Ovary (tissue), 9 donors: ENCODE data around the gene ZBTB48. TPM values are rescaled to one million over a fixed set of nuclear protein-coding genes. Genes with fewer than 3 reads are reported as not detected.

Source experiments
- DNase-seq, 5 donors: peaks; one replicate each; pipeline ENCODE4 v3.0.0-alpha.2; 2019 to 2020
- H3K27ac ChIP-seq, 2 donors: fragments of 200-600 bp; one replicate each; pipeline versions ENCODE4 v1.5.1 to v1.8.0; 2019 to 2022
- H3K27me3 ChIP-seq: fragments of 200-600 bp; one replicate; pipeline ENCODE4 v1.8.0; 2022
- H3K36me3 ChIP-seq: fragments of 200-600 bp; sonication (generic); one replicate; pipeline ENCODE4 v1.5.1; 2019
- H3K4me1 ChIP-seq: one replicate; pipeline ENCODE4 v1.8.1; 2013; ENCODE audit warnings: mild to moderate bottlenecking, moderate library complexity; ENCODE audit not compliant: insufficient read depth
- H3K4me3 ChIP-seq: fragments of 200-600 bp; sonication (generic); one replicate; pipeline ENCODE4 v1.5.1; 2017
- H3K9me3 ChIP-seq, 2 donors: fragments of 200-600 bp in 1 of 2; sonication (generic) in 1 of 2; one replicate each; pipeline versions ENCODE4 v1.5.1 to v1.8.1; 2013 to 2019; ENCODE audit warnings: mild to moderate bottlenecking in 1 of 2, moderate library complexity in 1 of 2
- EP300 ChIP-seq: sonication (generic); formaldehyde crosslinking; IDR thresholded peaks from one replicate; pipeline ENCODE4 v1.6.1; 2017; ENCODE audit warnings: antibody characterized with exemption
- POLR2A ChIP-seq: fragments of 450-650 bp; IDR thresholded peaks from one replicate; pipeline ENCODE4 v1.6.1; 2017; ENCODE audit warnings: antibody characterized with exemption, mild to moderate bottlenecking, moderate library complexity
- WGBS, 3 donors: extraction: QIAGEN DNeasy Blood & Tissue Kit in 1 of 3; methylation state at CpG; one replicate each; pipeline versions ENCODE4 v1.1.5 to v1.1.7; 2013 to 2017; 5-methylcytosine and 5-hydroxymethylcytosine counted together
- intact Hi-C, 4 donors: fragments of 100-400 bp; cut with DNase I; formaldehyde crosslinking; loops; one replicate each; pipeline versions ENCODE4 v1.11.0 to v1.15.1; 2022 to 2023
- polyA plus RNA-seq, 2 donors: library from polyadenylated mRNA; stranded (reverse); fragments of 200-250 nt in 1 of 2; fragments of 350-450 nt in 1 of 2; fragmentation: Illumina TruSeq in 1 of 2; extraction: RNeasy Lipid Tissue Mini Kit (QIAGEN cat#74804) in 1 of 2; gene quantifications; one replicate each; pipeline ENCODE4 v1.2.3, GENCODE V29; 2013 to 2014
- total RNA-seq, 7 donors: library from RNA; depleted of rRNA in 2 of 7; stranded (reverse); fragments of >200 nt in 2 of 7; fragmentation: NEBNext Ultra II Directional in 3 of 7; extraction: Animal tissue kit (Norgen Biotek cat#: 25700) in 3 of 7; gene quantifications; one replicate each; pipeline versions ENCODE4 v1.1.0 to v1.2.4, GENCODE V29; 2016 to 2023
- TF ChIP-seq, protein P1 (sequence below), 3 donors: fragments of 450-650 bp in 2 of 3; fragments of 200-600 bp in 1 of 3; IDR thresholded peaks; one replicate each; pipeline versions ENCODE4 v1.5.1 to v1.8.0; 2016 to 2022; ENCODE audit warnings: antibody characterized with exemption in 3 of 3, mild to moderate bottlenecking in 1 of 3
- donor health status: DM: no; HTN: no; CAD: no; lungs with moderate emphysema.
- donor health status: DM: no; HTN: no; CAD: no.
- donor health status: Bipolar disorder and iron deficiency.
- donor health status: DM: yes; HTN: yes; CAD: no.
- donor health status: DM: no; HTN: no; CAD: no.
- donor health status: DM: yes; HTN: yes; CAD: no.

The ZBTB48 gene
- total and polyA plus RNA-seq, 9 donors: 8.0 to 42.5 (median 33.7) TPM

DNA sequence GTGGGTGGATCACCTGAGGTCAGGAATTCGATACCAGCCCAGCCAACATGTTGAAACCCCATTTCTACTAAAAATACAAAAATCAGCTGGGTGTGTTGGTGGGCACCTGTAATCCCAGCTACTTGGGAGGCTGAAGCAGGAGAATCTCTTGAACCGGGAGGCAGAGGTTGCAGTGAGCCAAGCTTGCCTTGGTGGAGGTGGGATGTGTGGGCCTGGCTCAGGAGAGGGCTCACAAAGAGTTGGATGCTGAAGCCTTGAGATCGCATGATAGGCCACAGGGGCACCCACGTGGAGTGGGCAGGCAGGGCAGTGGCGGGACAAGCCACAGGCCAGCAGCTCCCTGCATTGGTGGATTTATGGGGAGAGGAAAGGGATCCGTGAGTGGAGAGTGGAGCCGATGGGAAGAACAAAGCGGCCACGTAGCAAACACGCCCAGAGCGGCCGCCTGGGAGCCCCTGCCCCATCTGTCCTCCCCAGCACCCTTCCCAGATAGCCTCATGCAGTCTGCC lies 49.2 kb downstream of the ZBTB48 start:
- Histone ChIP-seq H3K36me3 (no peaks in the 10 kb centered on the region), H3K4me3 (no peak overlapping the region), H3K4me1 (peaks cover 8% of the 10 kb centered on the region), H3K9me3 (no peaks in the 10 kb centered on the region), H3K27ac (no peak overlapping the region), H3K27me3 (no peaks in the 10 kb centered on the region)
- DNase-seq: no peak
- WGBS, 3 donors: 87 to 90% (median 87%) methylated on average over 12 of the region's 12 CpGs
- intact Hi-C loops: no loop called here
- TF ChIP-seq, protein P1, sequence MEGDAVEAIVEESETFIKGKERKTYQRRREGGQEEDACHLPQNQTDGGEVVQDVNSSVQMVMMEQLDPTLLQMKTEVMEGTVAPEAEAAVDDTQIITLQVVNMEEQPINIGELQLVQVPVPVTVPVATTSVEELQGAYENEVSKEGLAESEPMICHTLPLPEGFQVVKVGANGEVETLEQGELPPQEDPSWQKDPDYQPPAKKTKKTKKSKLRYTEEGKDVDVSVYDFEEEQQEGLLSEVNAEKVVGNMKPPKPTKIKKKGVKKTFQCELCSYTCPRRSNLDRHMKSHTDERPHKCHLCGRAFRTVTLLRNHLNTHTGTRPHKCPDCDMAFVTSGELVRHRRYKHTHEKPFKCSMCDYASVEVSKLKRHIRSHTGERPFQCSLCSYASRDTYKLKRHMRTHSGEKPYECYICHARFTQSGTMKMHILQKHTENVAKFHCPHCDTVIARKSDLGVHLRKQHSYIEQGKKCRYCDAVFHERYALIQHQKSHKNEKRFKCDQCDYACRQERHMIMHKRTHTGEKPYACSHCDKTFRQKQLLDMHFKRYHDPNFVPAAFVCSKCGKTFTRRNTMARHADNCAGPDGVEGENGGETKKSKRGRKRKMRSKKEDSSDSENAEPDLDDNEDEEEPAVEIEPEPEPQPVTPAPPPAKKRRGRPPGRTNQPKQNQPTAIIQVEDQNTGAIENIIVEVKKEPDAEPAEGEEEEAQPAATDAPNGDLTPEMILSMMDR (IDR thresholded peaks at IDR 0.05): no peak
- TF ChIP-seq POLR2A (no peak), EP300 (no peak)

DNA sequence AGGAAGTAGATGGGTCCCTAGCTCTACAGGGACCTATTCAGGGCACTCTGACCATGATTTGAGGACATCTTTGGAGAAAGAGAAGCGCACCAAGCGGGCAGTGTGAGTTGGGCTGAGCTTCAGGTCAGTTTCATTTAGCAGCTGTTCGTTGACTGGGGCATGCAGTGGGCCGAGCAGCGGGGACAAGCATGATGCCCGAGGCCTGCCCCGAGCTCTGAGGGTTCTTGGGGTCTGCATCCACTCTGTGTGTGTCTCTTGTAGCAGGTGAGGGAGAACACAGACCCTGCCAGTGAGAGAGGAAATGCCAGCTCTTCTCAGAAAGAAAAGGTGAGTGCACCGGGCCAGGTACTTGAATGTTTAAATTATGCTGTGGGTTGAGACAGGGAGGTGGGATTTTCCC lies 50.2 kb downstream of the ZBTB48 start:
- H3K27ac ChIP-seq: no peak overlapping the region
- no peak overlapping the region for H3K4me3 ChIP-seq
- intact Hi-C loops: loop anchor here in 2 of 4 donors (5.0 to 10.0 kb wide), 2 partner anchors 33 to 75 kb away; partner anchors contain the start of genes NOL9 (in 1 of the 2) and TAS1R1 (in 1 of the 2)
- TF ChIP-seq POLR2A: no peak
- no peak for TF ChIP-seq EP300
- TF ChIP-seq, protein P1 (IDR thresholded peaks at IDR 0.05): no peak
- no peak for DNase-seq
- H3K27me3 ChIP-seq: no peaks in the 10 kb centered on the region
- no peaks in the 10 kb centered on the region for H3K9me3 ChIP-seq
- H3K4me1 ChIP-seq: peaks cover 3% of the 10 kb centered on the region
- no peaks in the 10 kb centered on the region for H3K36me3 ChIP-seq
- WGBS, 3 donors: 87 to 89% (median 88%) methylated on average over 8 of the region's 8 CpGs

DNA sequence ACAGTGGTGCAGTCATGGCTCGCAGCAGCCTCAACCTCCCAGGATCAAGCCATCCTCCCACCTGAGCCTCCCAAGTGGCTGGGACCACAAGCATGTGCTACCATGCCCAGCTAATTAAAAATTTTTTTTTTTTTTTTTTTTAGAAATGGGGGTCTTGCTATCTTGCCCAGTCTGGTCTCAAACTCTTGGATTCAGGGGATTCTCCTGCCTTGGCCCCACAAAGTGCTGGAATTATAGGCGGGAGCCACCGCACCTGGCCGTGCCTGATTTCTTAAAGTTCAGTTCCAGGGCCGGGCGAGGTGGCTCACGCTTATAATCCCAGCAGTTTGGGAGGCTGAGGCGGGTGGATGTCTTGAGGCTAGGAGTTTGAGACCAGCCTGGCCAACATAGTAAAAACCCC lies 51.3 kb downstream of the ZBTB48 start:
- Histone ChIP-seq H3K36me3 (no peaks in the 10 kb centered on the region), H3K4me3 (no peak overlapping the region), H3K27ac (no peak overlapping the region), H3K4me1 (peaks cover 3% of the 10 kb centered on the region), H3K9me3 (no peaks in the 10 kb centered on the region), H3K27me3 (no peaks in the 10 kb centered on the region)
- intact Hi-C loops: loop anchor here in 2 of 4 donors (5.0 to 10.0 kb wide), 2 partner anchors 34 to 76 kb away; partner anchors contain the start of genes NOL9 (in 1 of the 2) and TAS1R1 (in 1 of the 2)
- TF ChIP-seq, protein P1 (IDR thresholded peaks at IDR 0.05): no peak
- TF ChIP-seq EP300: no peak
- TF ChIP-seq POLR2A: no peak
- 93 to 97% (median 95%) methylated on average over 8 of the region's 8 CpGs for WGBS, 3 donors
- no peak for DNase-seq

DNA sequence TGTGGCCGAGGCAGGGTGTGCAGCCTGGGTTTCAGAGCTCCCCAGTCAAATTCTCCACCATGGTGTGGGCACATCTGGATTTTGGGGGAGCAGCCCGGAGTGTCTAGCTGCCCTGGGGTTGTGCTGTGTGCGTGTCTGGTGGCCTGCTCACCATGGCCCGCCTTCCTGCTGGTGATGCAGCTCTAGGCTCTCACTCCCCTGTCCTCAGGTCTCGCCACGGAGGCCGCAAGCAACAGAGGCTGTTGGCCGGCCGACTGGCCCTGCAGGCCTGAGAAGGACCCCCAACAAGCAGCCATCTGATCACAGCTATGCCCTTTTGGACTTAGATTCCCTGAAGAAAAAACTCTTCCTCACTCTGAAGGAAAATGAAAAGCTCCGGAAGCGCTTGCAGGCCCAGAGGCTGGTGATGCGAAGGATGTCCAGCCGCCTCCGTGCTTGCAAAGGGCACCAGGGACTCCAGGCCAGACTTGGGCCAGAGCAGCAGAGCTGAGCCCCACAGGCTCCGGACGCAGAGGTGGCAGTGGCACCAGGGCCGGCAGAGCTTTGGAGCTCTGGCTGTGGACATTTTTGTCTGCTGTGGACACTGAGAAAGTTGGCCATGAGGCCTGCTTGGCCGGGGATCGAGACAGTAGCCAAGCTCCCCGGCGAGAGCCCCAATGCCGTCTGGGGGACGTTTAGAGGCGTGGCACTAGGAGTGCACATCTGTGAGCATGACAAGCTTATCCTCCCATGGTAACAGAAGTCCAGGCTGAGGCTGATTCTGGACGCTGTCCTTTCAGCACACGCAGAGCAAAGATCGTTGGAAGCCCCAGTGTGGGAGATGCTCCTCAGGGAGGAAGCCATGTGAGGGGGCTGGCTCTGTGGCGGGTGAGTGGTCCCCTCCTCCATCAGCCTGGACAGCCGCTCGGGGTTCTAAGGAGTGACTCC lies 53.1 kb downstream of the ZBTB48 start:
- TF ChIP-seq EP300 (no peak), POLR2A (no peak)
- TF ChIP-seq, protein P1 (IDR thresholded peaks at IDR 0.05): no peak
- no peaks in the 10 kb centered on the region for H3K9me3 ChIP-seq
- no peaks in the 10 kb centered on the region for H3K4me1 ChIP-seq
- intact Hi-C loops: loop anchor here in 2 of 4 donors (5.0 to 10.0 kb wide), 2 partner anchors 36 to 78 kb away; partner anchors contain the start of genes NOL9 (in 1 of the 2) and TAS1R1 (in 1 of the 2)
- no peak overlapping the region for H3K27ac ChIP-seq
- no peaks in the 10 kb centered on the region for H3K36me3 ChIP-seq
- no peak for DNase-seq
- no peak overlapping the region for H3K4me3 ChIP-seq
- H3K27me3 ChIP-seq: no peaks in the 10 kb centered on the region
- 75 to 80% (median 77%) methylated on average over 28 to 30 of the region's 30 CpGs for WGBS, 3 donors
